Epithelial cell of proximal tubule (primary cell): Measurements from ENCODE around the gene C1S. TPM values are rescaled to one million over a fixed set of nuclear protein-coding genes. Genes with fewer than 3 reads are reported as not detected.
A peak's percentile ranks its signal among the peaks of the same experiment; 100 is the strongest.

ENCODE experiments used
- DNase-seq: peaks from one replicate; pipeline ENCODE4 v3.0.0-alpha.2; 2011; ENCODE audit warnings: low read depth
- H3K4me3 ChIP-seq: 2 replicates; pipeline ENCODE4 v1.5.1; 2011; ENCODE audit warnings: low read depth, mild to moderate bottlenecking, low read length
- total RNA-seq: library from RNA; depleted of rRNA; stranded (reverse); fragments of >200 nt; gene quantifications from 2 replicates; pipeline ENCODE4 v1.2.3, GENCODE V29; 2015
- TF ChIP-seq, protein P1 (sequence below): conservative IDR thresholded peaks from 2 replicates; pipeline ENCODE4 v1.5.1; 2012; ENCODE audit warnings: low read depth, mild to moderate bottlenecking, low read length

Gene C1S
- total RNA-seq, 1 donor from 2014 or later, result 1.3 TPM

DNA sequence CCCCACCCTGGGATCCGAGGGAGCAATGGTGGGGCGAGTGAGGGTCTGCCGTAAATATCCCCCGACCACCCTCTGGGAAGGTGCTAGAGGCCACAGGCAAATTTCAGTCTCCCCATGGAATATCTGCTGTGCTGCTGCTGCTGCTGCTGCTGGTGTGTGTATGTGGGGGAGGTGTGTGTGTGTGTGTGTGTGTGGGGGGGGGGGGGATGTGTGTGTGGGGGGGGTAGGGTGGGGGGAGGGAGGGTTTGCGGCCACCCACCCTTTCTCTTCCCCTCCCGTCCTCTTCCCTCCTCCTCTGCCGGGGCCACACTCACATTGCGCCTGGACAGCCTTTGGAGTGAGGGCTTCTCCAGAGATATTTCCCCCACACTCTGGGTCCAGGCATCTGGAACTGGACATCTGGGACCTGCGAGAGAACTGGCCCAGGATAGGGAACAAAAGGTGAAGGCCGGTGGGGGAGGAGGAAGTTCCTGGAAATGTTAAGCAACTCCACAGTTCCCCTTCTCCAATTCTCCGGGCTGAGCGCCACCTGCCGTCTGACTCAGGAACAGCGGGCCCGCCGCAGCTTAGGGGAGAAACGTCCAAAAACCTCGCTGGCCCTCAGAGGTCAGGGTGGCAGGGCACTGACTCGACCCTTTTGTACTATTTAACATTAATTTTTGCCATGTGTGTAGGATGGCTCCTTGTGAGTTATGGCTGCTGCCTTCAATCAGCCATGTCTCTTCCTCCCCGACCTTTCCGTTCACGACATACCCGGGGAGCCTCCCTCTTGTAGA lies 48.5 kb downstream of the C1S start, which contains the start of gene C1RL:
Gene C1RL, minus strand, starts transcription at position 419 of the 776 bp plus-strand sequence. Its CDS starts 34 bp downstream, at position 385.
- DNase-seq, result peak; percentile 52
- peak within 1 kb of the TSS; percentile 67 for H3K4me3 ChIP-seq
- TF ChIP-seq, protein P1, sequence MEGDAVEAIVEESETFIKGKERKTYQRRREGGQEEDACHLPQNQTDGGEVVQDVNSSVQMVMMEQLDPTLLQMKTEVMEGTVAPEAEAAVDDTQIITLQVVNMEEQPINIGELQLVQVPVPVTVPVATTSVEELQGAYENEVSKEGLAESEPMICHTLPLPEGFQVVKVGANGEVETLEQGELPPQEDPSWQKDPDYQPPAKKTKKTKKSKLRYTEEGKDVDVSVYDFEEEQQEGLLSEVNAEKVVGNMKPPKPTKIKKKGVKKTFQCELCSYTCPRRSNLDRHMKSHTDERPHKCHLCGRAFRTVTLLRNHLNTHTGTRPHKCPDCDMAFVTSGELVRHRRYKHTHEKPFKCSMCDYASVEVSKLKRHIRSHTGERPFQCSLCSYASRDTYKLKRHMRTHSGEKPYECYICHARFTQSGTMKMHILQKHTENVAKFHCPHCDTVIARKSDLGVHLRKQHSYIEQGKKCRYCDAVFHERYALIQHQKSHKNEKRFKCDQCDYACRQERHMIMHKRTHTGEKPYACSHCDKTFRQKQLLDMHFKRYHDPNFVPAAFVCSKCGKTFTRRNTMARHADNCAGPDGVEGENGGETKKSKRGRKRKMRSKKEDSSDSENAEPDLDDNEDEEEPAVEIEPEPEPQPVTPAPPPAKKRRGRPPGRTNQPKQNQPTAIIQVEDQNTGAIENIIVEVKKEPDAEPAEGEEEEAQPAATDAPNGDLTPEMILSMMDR, result peak; percentile 94

GRCh38 chr12:7109572-7109920 lies 49.0 kb downstream of the C1S start:
- no peak for DNase-seq
- H3K4me3 ChIP-seq, result peak overlapping the region; percentile 67
- TF ChIP-seq, protein P1, result no peak

- TF ChIP-seq, protein P1, result no peak
- no peak for DNase-seq
- H3K4me3 ChIP-seq, result no peak overlapping the region
Observed at GRCh38 chr12:7110661-7111060, 50.1 kb downstream of the C1S start.

DNA sequence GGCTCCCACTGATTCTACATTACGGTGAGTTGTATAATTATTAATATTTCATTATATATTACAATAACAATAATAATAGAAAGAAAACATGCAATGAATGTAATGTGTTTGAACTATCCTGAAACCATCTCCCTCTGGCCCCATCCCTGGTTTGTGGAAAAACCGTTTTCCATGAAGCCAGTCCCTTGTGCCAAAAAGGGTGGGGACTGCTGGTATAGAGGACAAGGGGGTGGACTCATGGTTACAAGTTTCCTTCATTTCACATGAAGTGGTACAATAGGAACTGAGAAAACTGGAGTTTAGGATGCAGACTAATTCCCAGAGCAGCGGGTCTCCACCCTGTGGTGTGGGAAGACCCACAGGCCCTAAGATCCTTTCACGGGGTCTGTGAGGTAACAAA lies 51.5 kb downstream of the C1S start:
- H3K4me3 ChIP-seq, result no peak overlapping the region
- DNase-seq, result no peak
- TF ChIP-seq, protein P1, result no peak

- H3K4me3 ChIP-seq, result no peak overlapping the region
- DNase-seq, result no peak
- TF ChIP-seq, protein P1, result peak; percentile 78
Observed at GRCh38 chr12:7113389-7113871, 52.9 kb downstream of the C1S start.

DNA sequence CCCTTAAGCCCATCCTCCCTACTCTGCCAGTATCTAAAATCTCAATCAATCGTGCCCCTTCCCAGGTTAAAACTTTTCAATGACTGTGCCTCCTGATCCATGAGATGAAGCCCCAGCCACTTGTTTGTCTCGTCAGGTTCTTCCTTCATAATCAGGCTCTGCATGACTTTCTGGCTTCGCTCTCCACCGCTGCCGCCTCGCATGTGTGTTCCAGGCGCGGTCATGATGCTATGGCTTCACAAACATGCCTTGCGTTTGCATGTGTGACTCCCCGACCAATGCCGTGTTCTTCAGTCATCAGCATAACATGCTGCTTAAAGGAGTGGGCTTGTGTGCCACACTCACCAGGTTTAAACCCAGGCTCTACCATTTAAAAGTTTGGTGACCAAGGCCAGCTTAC lies 53.5 kb downstream of the C1S start:
- no peak for DNase-seq
- no peak overlapping the region for H3K4me3 ChIP-seq
- TF ChIP-seq, protein P1, result no peak

GRCh38 chr12:7114851-7115250 lies 54.3 kb downstream of the C1S start:
- DNase-seq, result no peak
- no peak overlapping the region for H3K4me3 ChIP-seq
- TF ChIP-seq, protein P1, result no peak
